Hepatocyte (in vitro differentiated cells): ENCODE data around the gene RABGAP1L.

Source experiments
- CTCF ChIP-seq: fragments of 200-600 bp; sonication (generic); IDR thresholded peaks from 2 replicates; pipeline ENCODE4 v1.5.1; 2016; ENCODE audit warnings: antibody characterized with exemption, mild to moderate bottlenecking; ENCODE audit not compliant: poor library complexity
- EZH2 ChIP-seq: fragments of 200-600 bp; sonication (generic); IDR thresholded peaks from 2 replicates; pipeline ENCODE4 v1.6.1; 2016; ENCODE audit warnings: antibody characterized with exemption, mild to moderate bottlenecking, borderline replicate concordance

- TF ChIP-seq CTCF (no peak), EZH2 (no peak)
Measured at GRCh38 chr1:174274884-174275283, 115.6 kb downstream of the RABGAP1L start.
